ENCODE measurements around the gene RANBP9. TPM values are rescaled to one million over a fixed set of nuclear protein-coding genes. Genes with fewer than 3 reads are reported as not detected.

Gene RANBP9
- total and polyA plus RNA-seq, 11 donors, result 9.3 to 43.7 (median 32.3) TPM

- Histone ChIP-seq H3K4me1 (peaks cover 0 to 31% (median 15%) of the 10 kb centered on the region in 12 donors), H3K27me3 (no peaks in the 10 kb centered on the region), H3K36me3 (no peaks in the 10 kb centered on the region), H3K9me3 (peaks cover 0 to 4% (median 0%) of the 10 kb centered on the region in 12 donors), H3K27ac (peak overlapping the region; percentile 93 to 100 (median 98)), H3K4me3 (peak overlapping the region; percentile 30 to 93 (median 85))
- 0 to 1% (median 0%) methylated on average over 41 to 46 of the region's 46 CpGs for WGBS, 4 donors
- intact Hi-C loops (cut with DNase I), result loop anchor here in 7 of 10 donors (1.0 to 10.0 kb wide), 8 partner anchors 38 to 245 kb away; partner anchors contain the start of genes GFOD1 (in 4 of the 7), NOL7 (in 1 of the 7) and TBC1D7 (in 1 of the 7)
- TF ChIP-seq POLR2A (IDR thresholded peaks at IDR 0.05), result no peak
- peak; percentile 31 to 73 (median 50) for TF ChIP-seq CTCF (IDR thresholded peaks at IDR 0.05)
- DNase-seq (peak; percentile 94 to 96 (median 95)), ATAC-seq (peak; percentile 96 to 97 (median 96))
Observed at GRCh38 chr6:13574149-13574570, 137.5 kb downstream of the RANBP9 start.

- ATAC-seq (peak in 1 of 4 donors; percentile 14), DNase-seq (peak in 4 of 5 donors; percentile 23 to 63 (median 44))
- WGBS, 4 donors, result 3 to 5% (median 3%) methylated on average over 14 of the region's 14 CpGs
- TF ChIP-seq CTCF (IDR thresholded peaks at IDR 0.05) (no peak), POLR2A (IDR thresholded peaks at IDR 0.05) (no peak)
- Histone ChIP-seq H3K36me3 (no peaks in the 10 kb centered on the region), H3K27ac (peak overlapping the region; percentile 93 to 100 (median 98)), H3K4me3 (peak overlapping the region; percentile 30 to 93 (median 85)), H3K4me1 (peaks cover 0 to 26% (median 14%) of the 10 kb centered on the region in 12 donors), H3K27me3 (no peaks in the 10 kb centered on the region), H3K9me3 (peaks cover 0 to 4% (median 0%) of the 10 kb centered on the region in 12 donors)
- intact Hi-C loops (cut with DNase I), result loop anchor here in 7 of 10 donors (1.0 to 10.0 kb wide), 8 partner anchors 39 to 245 kb away; partner anchors contain the start of genes GFOD1 (in 4 of the 7), NOL7 (in 1 of the 7) and TBC1D7 (in 1 of the 7)
Observed at GRCh38 chr6:13573669-13574110, 137.9 kb downstream of the RANBP9 start.

- DNase-seq (no peak), ATAC-seq (no peak)
- Histone ChIP-seq H3K4me1 (peaks cover 0 to 23% (median 14%) of the 10 kb centered on the region in 12 donors), H3K9me3 (peaks cover 0 to 4% (median 0%) of the 10 kb centered on the region in 12 donors), H3K4me3 (peak overlapping the region in 11 of 12 donors; percentile 62 to 93 (median 86)), H3K36me3 (no peaks in the 10 kb centered on the region), H3K27ac (peak overlapping the region; percentile 93 to 100 (median 98)), H3K27me3 (no peaks in the 10 kb centered on the region)
- WGBS, 4 donors, result 71 to 79% (median 76%) methylated on average over 16 of the region's 16 CpGs
- TF ChIP-seq POLR2A (IDR thresholded peaks at IDR 0.05), result no peak
- no peak for TF ChIP-seq CTCF (IDR thresholded peaks at IDR 0.05)
- intact Hi-C loops (cut with DNase I), result loop anchor here in 4 of 10 donors (5.0 to 10.0 kb wide), 3 partner anchors 39 to 88 kb away; partner anchors contain the start of gene GFOD1 (in 3 of the 4)
Observed at GRCh38 chr6:13572951-13573654, 138.5 kb downstream of the RANBP9 start.

GRCh38 chr6:13572240-13572639 lies 139.4 kb downstream of the RANBP9 start:
- no peak for TF ChIP-seq CTCF (IDR thresholded peaks at IDR 0.05)
- no peak for TF ChIP-seq POLR2A (IDR thresholded peaks at IDR 0.05)

More at GRCh38 chr6:13572240-13572639, 139.4 kb downstream of the RANBP9 start:
- H3K4me3 ChIP-seq, result no peak overlapping the region
- ATAC-seq (no peak), DNase-seq (no peak)
- WGBS, 4 donors, result 86 to 93% (median 91%) methylated on average over 7 of the region's 7 CpGs
- H3K27ac ChIP-seq, result peak overlapping the region in 2 of 12 donors; percentile 98 to 99
- no peaks in the 10 kb centered on the region for H3K27me3 ChIP-seq
- intact Hi-C loops (cut with DNase I), result loop anchor here in 4 of 10 donors (5.0 to 10.0 kb wide), 3 partner anchors 40 to 87 kb away; partner anchors contain the start of gene GFOD1 (in 3 of the 4)
- no peaks in the 10 kb centered on the region for H3K36me3 ChIP-seq
- peaks cover 0 to 4% (median 0%) of the 10 kb centered on the region in 12 donors for H3K9me3 ChIP-seq
- H3K4me1 ChIP-seq, result peaks cover 0 to 23% (median 14%) of the 10 kb centered on the region in 12 donors
